ENCODE measurements around the gene FZD1.

DNA sequence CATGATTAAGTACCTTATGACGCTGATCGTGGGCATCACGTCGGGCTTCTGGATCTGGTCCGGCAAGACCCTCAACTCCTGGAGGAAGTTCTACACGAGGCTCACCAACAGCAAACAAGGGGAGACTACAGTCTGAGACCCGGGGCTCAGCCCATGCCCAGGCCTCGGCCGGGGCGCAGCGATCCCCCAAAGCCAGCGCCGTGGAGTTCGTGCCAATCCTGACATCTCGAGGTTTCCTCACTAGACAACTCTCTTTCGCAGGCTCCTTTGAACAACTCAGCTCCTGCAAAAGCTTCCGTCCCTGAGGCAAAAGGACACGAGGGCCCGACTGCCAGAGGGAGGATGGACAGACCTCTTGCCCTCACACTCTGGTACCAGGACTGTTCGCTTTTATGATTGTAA, 2.5 kb downstream of the FZD1 start:
- TF ChIP-seq GATA3 (IDR thresholded peaks at IDR 0.05; ENCODE audit: low read depth, low read length) (no peak), GATA2 (IDR thresholded peaks at IDR 0.05; ENCODE audit: low read depth, low read length) (no peak)
